ENCODE results near the gene STK38L. TPM values are rescaled to one million over a fixed set of nuclear protein-coding genes. Genes with fewer than 3 reads are reported as not detected.

Gene STK38L
- total and polyA plus RNA-seq, 10 of the 15 experiments (the other 5 are each of a cell fraction or from before 2014, with no cell fraction given) = 43.0 to 154 (median 115) TPM

DNA sequence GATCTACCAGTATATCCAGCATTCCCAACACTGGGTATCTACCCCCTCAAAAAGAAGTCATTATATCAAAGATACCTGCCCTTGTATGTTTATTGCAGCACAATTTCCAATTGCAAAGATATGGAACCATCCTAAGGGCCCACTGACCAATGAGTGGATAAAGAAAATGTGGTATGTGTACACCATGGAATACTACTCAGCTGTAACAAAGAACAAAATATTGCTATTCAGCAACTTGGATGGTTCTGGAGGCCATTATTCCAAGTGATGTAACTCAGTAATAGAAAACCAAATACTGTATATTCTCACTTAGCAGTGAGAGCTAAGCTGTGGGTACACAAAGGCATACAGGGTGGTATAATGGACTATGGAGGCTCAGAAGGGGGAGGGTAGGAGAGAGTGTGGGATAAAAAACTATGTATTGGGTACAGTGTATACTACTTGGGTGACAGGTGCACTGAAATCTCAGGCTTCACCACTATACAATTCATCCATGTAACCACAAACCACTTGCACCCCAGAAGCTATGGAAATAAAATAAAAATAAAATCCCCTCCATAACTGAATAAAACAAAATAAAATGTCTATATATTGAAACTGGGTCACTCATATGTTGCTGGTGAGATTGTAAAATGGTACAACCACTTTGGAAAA lies 34.7 kb upstream of the STK38L start (continued):
- TF ChIP-seq, protein P1, sequence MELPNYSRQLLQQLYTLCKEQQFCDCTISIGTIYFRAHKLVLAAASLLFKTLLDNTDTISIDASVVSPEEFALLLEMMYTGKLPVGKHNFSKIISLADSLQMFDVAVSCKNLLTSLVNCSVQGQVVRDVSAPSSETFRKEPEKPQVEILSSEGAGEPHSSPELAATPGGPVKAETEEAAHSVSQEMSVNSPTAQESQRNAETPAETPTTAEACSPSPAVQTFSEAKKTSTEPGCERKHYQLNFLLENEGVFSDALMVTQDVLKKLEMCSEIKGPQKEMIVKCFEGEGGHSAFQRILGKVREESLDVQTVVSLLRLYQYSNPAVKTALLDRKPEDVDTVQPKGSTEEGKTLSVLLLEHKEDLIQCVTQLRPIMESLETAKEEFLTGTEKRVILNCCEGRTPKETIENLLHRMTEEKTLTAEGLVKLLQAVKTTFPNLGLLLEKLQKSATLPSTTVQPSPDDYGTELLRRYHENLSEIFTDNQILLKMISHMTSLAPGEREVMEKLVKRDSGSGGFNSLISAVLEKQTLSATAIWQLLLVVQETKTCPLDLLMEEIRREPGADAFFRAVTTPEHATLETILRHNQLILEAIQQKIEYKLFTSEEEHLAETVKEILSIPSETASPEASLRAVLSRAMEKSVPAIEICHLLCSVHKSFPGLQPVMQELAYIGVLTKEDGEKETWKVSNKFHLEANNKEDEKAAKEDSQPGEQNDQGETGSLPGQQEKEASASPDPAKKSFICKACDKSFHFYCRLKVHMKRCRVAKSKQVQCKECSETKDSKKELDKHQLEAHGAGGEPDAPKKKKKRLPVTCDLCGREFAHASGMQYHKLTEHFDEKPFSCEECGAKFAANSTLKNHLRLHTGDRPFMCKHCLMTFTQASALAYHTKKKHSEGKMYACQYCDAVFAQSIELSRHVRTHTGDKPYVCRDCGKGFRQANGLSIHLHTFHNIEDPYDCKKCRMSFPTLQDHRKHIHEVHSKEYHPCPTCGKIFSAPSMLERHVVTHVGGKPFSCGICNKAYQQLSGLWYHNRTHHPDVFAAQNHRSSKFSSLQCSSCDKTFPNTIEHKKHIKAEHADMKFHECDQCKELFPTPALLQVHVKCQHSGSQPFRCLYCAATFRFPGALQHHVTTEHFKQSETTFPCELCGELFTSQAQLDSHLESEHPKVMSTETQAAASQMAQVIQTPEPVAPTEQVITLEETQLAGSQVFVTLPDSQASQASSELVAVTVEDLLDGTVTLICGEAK (IDR thresholded peaks at IDR 0.05; ENCODE audit: borderline replicate concordance) = no peak
- TF ChIP-seq, protein P2, sequence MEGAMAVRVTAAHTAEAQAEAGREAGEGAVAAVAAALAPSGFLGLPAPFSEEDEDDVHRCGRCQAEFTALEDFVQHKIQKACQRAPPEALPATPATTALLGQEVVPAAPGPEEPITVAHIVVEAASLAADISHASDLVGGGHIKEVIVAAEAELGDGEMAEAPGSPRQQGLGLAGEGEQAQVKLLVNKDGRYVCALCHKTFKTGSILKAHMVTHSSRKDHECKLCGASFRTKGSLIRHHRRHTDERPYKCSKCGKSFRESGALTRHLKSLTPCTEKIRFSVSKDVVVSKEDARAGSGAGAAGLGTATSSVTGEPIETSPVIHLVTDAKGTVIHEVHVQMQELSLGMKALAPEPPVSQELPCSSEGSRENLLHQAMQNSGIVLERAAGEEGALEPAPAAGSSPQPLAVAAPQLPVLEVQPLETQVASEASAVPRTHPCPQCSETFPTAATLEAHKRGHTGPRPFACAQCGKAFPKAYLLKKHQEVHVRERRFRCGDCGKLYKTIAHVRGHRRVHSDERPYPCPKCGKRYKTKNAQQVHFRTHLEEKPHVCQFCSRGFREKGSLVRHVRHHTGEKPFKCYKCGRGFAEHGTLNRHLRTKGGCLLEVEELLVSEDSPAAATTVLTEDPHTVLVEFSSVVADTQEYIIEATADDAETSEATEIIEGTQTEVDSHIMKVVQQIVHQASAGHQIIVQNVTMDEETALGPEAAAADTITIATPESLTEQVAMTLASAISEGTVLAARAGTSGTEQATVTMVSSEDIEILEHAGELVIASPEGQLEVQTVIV (IDR thresholded peaks at IDR 0.05; ENCODE audit: borderline replicate concordance, partially characterized antibody) = no peak
- no peak for TF ChIP-seq RCOR1 (conservative IDR thresholded peaks at IDR 0.05; ENCODE audit: low read depth, low read length)
- no peak for TF ChIP-seq NFXL1 (IDR thresholded peaks at IDR 0.05; ENCODE audit: borderline replicate concordance)
- no peak for TF ChIP-seq ETV6 (conservative IDR thresholded peaks at IDR 0.05 in 1 of 2, IDR thresholded peaks at IDR 0.05 in 1 of 2; ENCODE audit: borderline replicate concordance in 1 of 2, low read depth in 1 of 2)
- TF ChIP-seq CHD4 (IDR thresholded peaks at IDR 0.05) = no peak
- TF ChIP-seq CBFB (IDR thresholded peaks at IDR 0.05; ENCODE audit: low read depth) = 0 out of 2 replicates have a peak, but pooled peaks have one; percentile 19
- TF ChIP-seq POLR2A (IDR thresholded peaks at IDR 0.05; ENCODE audit: low read depth, low read length) = no peak
- TF ChIP-seq, protein P3, sequence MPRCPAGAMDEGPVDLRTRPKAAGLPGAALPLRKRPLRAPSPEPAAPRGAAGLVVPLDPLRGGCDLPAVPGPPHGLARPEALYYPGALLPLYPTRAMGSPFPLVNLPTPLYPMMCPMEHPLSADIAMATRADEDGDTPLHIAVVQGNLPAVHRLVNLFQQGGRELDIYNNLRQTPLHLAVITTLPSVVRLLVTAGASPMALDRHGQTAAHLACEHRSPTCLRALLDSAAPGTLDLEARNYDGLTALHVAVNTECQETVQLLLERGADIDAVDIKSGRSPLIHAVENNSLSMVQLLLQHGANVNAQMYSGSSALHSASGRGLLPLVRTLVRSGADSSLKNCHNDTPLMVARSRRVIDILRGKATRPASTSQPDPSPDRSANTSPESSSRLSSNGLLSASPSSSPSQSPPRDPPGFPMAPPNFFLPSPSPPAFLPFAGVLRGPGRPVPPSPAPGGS (IDR thresholded peaks at IDR 0.05; ENCODE audit: borderline replicate concordance, insufficient read depth, low read depth, low read length, poor library complexity, severe bottlenecking) = no peak
- TF ChIP-seq, protein P4, sequence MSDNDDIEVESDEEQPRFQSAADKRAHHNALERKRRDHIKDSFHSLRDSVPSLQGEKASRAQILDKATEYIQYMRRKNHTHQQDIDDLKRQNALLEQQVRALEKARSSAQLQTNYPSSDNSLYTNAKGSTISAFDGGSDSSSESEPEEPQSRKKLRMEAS (IDR thresholded peaks at IDR 0.05; ENCODE audit: low read depth, low read length) = no peak
- no peak for TF ChIP-seq ATF7 (IDR thresholded peaks at IDR 0.05; ENCODE audit: low read depth)
- TF ChIP-seq NR2F1 (conservative IDR thresholded peaks at IDR 0.05) = no peak
- TF ChIP-seq, protein P5, sequence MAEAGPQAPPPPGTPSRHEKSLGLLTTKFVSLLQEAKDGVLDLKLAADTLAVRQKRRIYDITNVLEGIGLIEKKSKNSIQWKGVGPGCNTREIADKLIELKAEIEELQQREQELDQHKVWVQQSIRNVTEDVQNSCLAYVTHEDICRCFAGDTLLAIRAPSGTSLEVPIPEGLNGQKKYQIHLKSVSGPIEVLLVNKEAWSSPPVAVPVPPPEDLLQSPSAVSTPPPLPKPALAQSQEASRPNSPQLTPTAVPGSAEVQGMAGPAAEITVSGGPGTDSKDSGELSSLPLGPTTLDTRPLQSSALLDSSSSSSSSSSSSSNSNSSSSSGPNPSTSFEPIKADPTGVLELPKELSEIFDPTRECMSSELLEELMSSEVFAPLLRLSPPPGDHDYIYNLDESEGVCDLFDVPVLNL (IDR thresholded peaks at IDR 0.05; ENCODE audit: low read depth, low read length) = no peak
- no peak for TF ChIP-seq PML (IDR thresholded peaks at IDR 0.05; ENCODE audit: low read length)
- TF ChIP-seq CBX5 (IDR thresholded peaks at IDR 0.05; ENCODE audit: low read depth) = 0 out of 2 replicates have a peak, but pooled peaks have one; percentile 25
- TF ChIP-seq NFYB (IDR thresholded peaks at IDR 0.05; ENCODE audit: insufficient read depth, low read depth, low read length) = no peak

Measured in GM12878 (cell line).